GM23338 (cell line): ENCODE results near the gene TBC1D17. TPM values are rescaled to one million over a fixed set of nuclear protein-coding genes. Genes with fewer than 3 reads are reported as not detected.
A peak's percentile ranks its signal among the peaks of the same experiment; 100 is the strongest.

Source experiments
- ATAC-seq: fragments of 200-7000 bp; cut with Tn5 transposase; 3 replicates; pipeline ENCODE4 v1.9.1; 2020
- DNase-seq: peaks from one replicate; pipeline ENCODE4 v3.0.0-alpha.2; 2015; ENCODE audit warnings: low spot score
- H2AFZ ChIP-seq: fragments of 200-600 bp; sonication (generic); 2 replicates; pipeline ENCODE4 v1.8.0; 2016; ENCODE audit warnings: antibody characterized with exemption, mild to moderate bottlenecking, moderate library complexity
- H3F3A ChIP-seq: fragments of 200-600 bp; sonication (generic); replicated peaks from 2 replicates; pipeline ENCODE4 v1.8.0; 2017; ENCODE audit warnings: antibody characterized with exemption, mixed run types, low read depth
- H3K27ac ChIP-seq: fragments of 200-600 bp; sonication (generic); 2 replicates; pipeline ENCODE4 v1.6.1; 2016; ENCODE audit warnings: low read depth
- H3K27me3 ChIP-seq: fragments of 200-600 bp; sonication (generic); 2 replicates; pipeline ENCODE4 v1.8.0; 2016; ENCODE audit warnings: mild to moderate bottlenecking, mixed run types, moderate library complexity; ENCODE audit not compliant: insufficient read depth
- H3K36me3 ChIP-seq: fragments of 200-600 bp; sonication (generic); 2 replicates; pipeline ENCODE4 v1.8.0; 2016; ENCODE audit warnings: mild to moderate bottlenecking; ENCODE audit not compliant: insufficient read depth
- H3K4me1 ChIP-seq: fragments of 200-600 bp; sonication (generic); 2 replicates; pipeline ENCODE4 v1.8.0; 2016; ENCODE audit warnings: mild to moderate bottlenecking, moderate library complexity; ENCODE audit not compliant: insufficient read depth
- H3K4me2 ChIP-seq: fragments of 200-600 bp; sonication (generic); 2 replicates; pipeline ENCODE4 v1.7.1; 2017; ENCODE audit warnings: mixed run types
- H3K4me3 ChIP-seq: fragments of 200-600 bp; sonication (generic); 2 replicates; pipeline ENCODE4 v1.6.1; 2016; ENCODE audit warnings: mixed run types
- H3K79me2 ChIP-seq: fragments of 200-600 bp; sonication (generic); replicated peaks from 2 replicates; pipeline ENCODE4 v1.8.0; 2017; ENCODE audit warnings: mild to moderate bottlenecking; ENCODE audit not compliant: insufficient read depth
- H3K9me2 ChIP-seq: fragments of 200-600 bp; sonication (generic); 2 replicates; pipeline ENCODE4 v1.8.0; 2017; ENCODE audit not compliant: insufficient read depth
- H4K20me1 ChIP-seq: fragments of 200-600 bp; sonication (generic); replicated peaks from 2 replicates; pipeline ENCODE4 v1.8.0; 2017; ENCODE audit warnings: mild to moderate bottlenecking; ENCODE audit not compliant: insufficient read depth
- H3K27ac Mint-ChIP-seq: 2 replicates; pipeline ENCODE4 v1.8.0; 2020; ENCODE audit warnings: inconsistent platforms, mild to moderate bottlenecking, moderate library complexity, mixed read lengths
- H3K27me3 Mint-ChIP-seq: 3 replicates; pipeline ENCODE4 v1.8.0; 2022; ENCODE audit warnings: low read depth, mild to moderate bottlenecking, moderate library complexity, mixed read lengths, inconsistent platforms; ENCODE audit not compliant: insufficient read depth, poor library complexity
- H3K36me3 Mint-ChIP-seq: 3 replicates; pipeline ENCODE4 v1.8.0; 2021; ENCODE audit warnings: low read depth, mild to moderate bottlenecking, inconsistent platforms, moderate library complexity, mixed read lengths
- H3K4me1 Mint-ChIP-seq: 3 replicates; pipeline ENCODE4 v1.8.0; 2020; ENCODE audit warnings: mild to moderate bottlenecking, inconsistent platforms, mixed read lengths
- H3K4me3 Mint-ChIP-seq: 3 replicates; pipeline ENCODE4 v1.8.0; 2021; ENCODE audit warnings: moderate library complexity, mild to moderate bottlenecking, inconsistent platforms, mixed read lengths
- H3K9me3 Mint-ChIP-seq: 3 replicates; pipeline ENCODE4 v1.8.0; 2020; ENCODE audit warnings: moderate library complexity, mild to moderate bottlenecking, inconsistent platforms, mixed read lengths
- CREB1 ChIP-seq: fragments of 250-450 bp; sonication (Bioruptor Pico); IDR thresholded peaks from 2 replicates; pipeline ENCODE4 v1.5.0; 2020; ENCODE audit warnings: low read depth, mild to moderate bottlenecking, moderate library complexity
- EZH2 ChIP-seq: fragments of 200-600 bp; sonication (generic); IDR thresholded peaks from one replicate; pipeline ENCODE4 v1.8.0; 2017; ENCODE audit warnings: antibody characterized with exemption, mild to moderate bottlenecking, low read depth; ENCODE audit not compliant: unreplicated experiment
- EZH2phosphoT487 ChIP-seq: fragments of 200-600 bp; sonication (generic); IDR thresholded peaks from one replicate; pipeline ENCODE4 v1.8.1; 2018; ENCODE audit warnings: antibody characterized with exemption; ENCODE audit not compliant: unreplicated experiment
- JUNB ChIP-seq: IDR thresholded peaks from one replicate; pipeline ENCODE4 v1.6.1; 2016; ENCODE audit warnings: antibody characterized with exemption; ENCODE audit not compliant: unreplicated experiment
- NANOG ChIP-seq: IDR thresholded peaks from 2 replicates; pipeline ENCODE4 v1.6.1; 2016; ENCODE audit warnings: antibody characterized with exemption, borderline replicate concordance
- POLR2AphosphoS5 ChIP-seq: IDR thresholded peaks from 2 replicates; pipeline ENCODE4 v1.6.1; 2016; ENCODE audit warnings: antibody characterized with exemption, low read depth
- REST ChIP-seq: IDR thresholded peaks from one replicate; pipeline ENCODE4 v1.6.1; 2018; ENCODE audit warnings: antibody characterized with exemption; ENCODE audit not compliant: unreplicated experiment
- STAT1 ChIP-seq: IDR thresholded peaks from one replicate; pipeline ENCODE4 v1.6.1; 2016; ENCODE audit warnings: antibody characterized with exemption; ENCODE audit not compliant: unreplicated experiment
- ZNF114 ChIP-seq: fragments of 250-450 bp; sonication (Bioruptor Pico); IDR thresholded peaks from 2 replicates; pipeline ENCODE4 v1.5.0; 2020; ENCODE audit warnings: mild to moderate bottlenecking, moderate library complexity
- ZNF331 ChIP-seq: fragments of 250-450 bp; sonication (Bioruptor Pico); IDR thresholded peaks from 2 replicates; pipeline ENCODE4 v1.5.0; 2020; ENCODE audit warnings: low read depth, mild to moderate bottlenecking, moderate library complexity
- polyA plus RNA-seq: library from polyadenylated mRNA; unstranded; fragments of >200 nt; fragmentation: Nextera tagmentation; extraction: Ambion mirVana; gene quantifications from 2 replicates; pipeline ENCODE4 v1.2.1, GENCODE V29; 2016
- total RNA-seq: library from RNA; depleted of rRNA; stranded (reverse); fragments of >200 nt; shearing (Covaris generic); gene quantifications from 2 replicates; pipeline ENCODE4 v1.2.3, GENCODE V29; 2014
- TF ChIP-seq, protein P1 (sequence below): IDR thresholded peaks from 2 replicates; pipeline ENCODE4 v1.6.1; 2016; ENCODE audit warnings: antibody characterized with exemption
- TF ChIP-seq, protein P2 (sequence below): fragments of 250-450 bp; sonication (Bioruptor Pico); IDR thresholded peaks from 2 replicates; pipeline ENCODE4 v1.5.0; 2020; ENCODE audit warnings: mild to moderate bottlenecking, moderate library complexity
- TF ChIP-seq, protein P3 (sequence below), 2 experiments: fragments of 200-600 bp in 1 of 2; sonication (generic) in 1 of 2; conservative IDR thresholded peaks; 2 replicates each; pipeline versions ENCODE4 v1.5.1 to v1.6.1; 2016 to 2017; ENCODE audit warnings: antibody characterized with exemption in 2 of 2, low read depth in 2 of 2, mild to moderate bottlenecking in 2 of 2, moderate library complexity in 1 of 2

The TBC1D17 gene
- total and polyA plus RNA-seq, 2 experiments from 2014 or later, result 19.3 to 43.1 TPM

DNA sequence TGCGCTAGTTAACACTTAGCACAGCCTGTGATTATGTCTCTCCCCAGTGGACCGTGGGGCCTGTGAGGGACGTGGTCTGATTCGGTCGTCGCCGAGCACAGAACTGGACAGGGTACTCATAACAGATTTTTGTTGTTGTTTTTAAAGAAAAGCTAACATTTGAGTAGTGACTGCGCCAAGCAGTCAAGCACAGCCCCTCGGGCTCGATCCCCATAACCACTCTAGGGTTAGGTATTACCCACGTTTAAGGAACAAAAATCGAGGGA is 27.3 kb upstream of the TBC1D17 start:
- H3K36me3 Mint-ChIP-seq, result peaks cover 37% of the 10 kb centered on the region
- no peak overlapping the region for H3K27ac Mint-ChIP-seq
- Histone ChIP-seq H3K36me3 (no peaks in the 10 kb centered on the region; the same call in 1 of the 2 replicates), H3K79me2 (peaks cover 37% of the 10 kb centered on the region), H3K9me2 (0 out of 2 replicates have a peak, but pooled peaks cover 3% of the 10 kb centered on the region), H3K4me2 (peak overlapping the region; percentile 94), H4K20me1 (peaks cover 31% of the 10 kb centered on the region), H2AFZ (peak overlapping the region; percentile 11; the same call in 1 of the 2 replicates), H3K4me3 (peak overlapping the region; percentile 88), H3K4me1 (peaks cover 21% of the 10 kb centered on the region), H3K27ac (0 out of 2 replicates have a peak overlapping the region, but pooled peaks have one; percentile 24), H3K27me3 (no peaks in the 10 kb centered on the region), H3F3A (peaks cover 22% of the 10 kb centered on the region)
- peaks cover 24% of the 10 kb centered on the region for H3K4me1 Mint-ChIP-seq
- TF ChIP-seq, protein P1, sequence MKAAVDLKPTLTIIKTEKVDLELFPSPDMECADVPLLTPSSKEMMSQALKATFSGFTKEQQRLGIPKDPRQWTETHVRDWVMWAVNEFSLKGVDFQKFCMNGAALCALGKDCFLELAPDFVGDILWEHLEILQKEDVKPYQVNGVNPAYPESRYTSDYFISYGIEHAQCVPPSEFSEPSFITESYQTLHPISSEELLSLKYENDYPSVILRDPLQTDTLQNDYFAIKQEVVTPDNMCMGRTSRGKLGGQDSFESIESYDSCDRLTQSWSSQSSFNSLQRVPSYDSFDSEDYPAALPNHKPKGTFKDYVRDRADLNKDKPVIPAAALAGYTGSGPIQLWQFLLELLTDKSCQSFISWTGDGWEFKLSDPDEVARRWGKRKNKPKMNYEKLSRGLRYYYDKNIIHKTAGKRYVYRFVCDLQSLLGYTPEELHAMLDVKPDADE, result no peak
- TF ChIP-seq STAT1, result no peak
- no peak for TF ChIP-seq EZH2phosphoT487
- no peak for TF ChIP-seq REST
- TF ChIP-seq NANOG, result no peak
- TF ChIP-seq, protein P2, sequence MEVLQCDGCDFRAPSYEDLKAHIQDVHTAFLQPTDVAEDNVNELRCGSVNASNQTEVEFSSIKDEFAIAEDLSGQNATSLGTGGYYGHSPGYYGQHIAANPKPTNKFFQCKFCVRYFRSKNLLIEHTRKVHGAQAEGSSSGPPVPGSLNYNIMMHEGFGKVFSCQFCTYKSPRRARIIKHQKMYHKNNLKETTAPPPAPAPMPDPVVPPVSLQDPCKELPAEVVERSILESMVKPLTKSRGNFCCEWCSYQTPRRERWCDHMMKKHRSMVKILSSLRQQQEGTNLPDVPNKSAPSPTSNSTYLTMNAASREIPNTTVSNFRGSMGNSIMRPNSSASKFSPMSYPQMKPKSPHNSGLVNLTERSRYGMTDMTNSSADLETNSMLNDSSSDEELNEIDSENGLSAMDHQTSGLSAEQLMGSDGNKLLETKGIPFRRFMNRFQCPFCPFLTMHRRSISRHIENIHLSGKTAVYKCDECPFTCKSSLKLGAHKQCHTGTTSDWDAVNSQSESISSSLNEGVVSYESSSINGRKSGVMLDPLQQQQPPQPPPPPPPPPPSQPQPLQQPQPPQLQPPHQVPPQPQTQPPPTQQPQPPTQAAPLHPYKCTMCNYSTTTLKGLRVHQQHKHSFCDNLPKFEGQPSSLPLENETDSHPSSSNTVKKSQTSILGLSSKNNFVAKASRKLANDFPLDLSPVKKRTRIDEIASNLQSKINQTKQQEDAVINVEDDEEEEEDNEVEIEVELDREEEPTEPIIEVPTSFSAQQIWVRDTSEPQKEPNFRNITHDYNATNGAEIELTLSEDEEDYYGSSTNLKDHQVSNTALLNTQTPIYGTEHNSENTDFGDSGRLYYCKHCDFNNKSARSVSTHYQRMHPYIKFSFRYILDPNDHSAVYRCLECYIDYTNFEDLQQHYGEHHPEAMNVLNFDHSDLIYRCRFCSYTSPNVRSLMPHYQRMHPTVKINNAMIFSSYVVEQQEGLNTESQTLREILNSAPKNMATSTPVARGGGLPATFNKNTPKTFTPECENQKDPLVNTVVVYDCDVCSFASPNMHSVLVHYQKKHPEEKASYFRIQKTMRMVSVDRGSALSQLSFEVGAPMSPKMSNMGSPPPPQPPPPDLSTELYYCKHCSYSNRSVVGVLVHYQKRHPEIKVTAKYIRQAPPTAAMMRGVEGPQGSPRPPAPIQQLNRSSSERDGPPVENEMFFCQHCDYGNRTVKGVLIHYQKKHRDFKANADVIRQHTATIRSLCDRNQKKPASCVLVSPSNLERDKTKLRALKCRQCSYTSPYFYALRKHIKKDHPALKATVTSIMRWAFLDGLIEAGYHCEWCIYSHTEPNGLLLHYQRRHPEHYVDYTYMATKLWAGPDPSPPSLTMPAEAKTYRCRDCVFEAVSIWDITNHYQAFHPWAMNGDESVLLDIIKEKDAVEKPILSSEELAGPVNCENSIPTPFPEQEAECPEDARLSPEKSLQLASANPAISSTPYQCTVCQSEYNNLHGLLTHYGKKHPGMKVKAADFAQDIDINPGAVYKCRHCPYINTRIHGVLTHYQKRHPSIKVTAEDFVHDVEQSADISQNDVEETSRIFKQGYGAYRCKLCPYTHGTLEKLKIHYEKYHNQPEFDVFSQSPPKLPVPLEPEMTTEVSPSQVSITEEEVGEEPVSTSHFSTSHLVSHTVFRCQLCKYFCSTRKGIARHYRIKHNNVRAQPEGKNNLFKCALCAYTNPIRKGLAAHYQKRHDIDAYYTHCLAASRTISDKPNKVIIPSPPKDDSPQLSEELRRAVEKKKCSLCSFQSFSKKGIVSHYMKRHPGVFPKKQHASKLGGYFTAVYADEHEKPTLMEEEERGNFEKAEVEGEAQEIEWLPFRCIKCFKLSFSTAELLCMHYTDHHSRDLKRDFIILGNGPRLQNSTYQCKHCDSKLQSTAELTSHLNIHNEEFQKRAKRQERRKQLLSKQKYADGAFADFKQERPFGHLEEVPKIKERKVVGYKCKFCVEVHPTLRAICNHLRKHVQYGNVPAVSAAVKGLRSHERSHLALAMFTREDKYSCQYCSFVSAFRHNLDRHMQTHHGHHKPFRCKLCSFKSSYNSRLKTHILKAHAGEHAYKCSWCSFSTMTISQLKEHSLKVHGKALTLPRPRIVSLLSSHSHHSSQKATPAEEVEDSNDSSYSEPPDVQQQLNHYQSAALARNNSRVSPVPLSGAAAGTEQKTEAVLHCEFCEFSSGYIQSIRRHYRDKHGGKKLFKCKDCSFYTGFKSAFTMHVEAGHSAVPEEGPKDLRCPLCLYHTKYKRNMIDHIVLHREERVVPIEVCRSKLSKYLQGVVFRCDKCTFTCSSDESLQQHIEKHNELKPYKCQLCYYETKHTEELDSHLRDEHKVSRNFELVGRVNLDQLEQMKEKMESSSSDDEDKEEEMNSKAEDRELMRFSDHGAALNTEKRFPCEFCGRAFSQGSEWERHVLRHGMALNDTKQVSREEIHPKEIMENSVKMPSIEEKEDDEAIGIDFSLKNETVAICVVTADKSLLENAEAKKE (CRISPR knock-in tag), result no peak
- TF ChIP-seq, protein P3, sequence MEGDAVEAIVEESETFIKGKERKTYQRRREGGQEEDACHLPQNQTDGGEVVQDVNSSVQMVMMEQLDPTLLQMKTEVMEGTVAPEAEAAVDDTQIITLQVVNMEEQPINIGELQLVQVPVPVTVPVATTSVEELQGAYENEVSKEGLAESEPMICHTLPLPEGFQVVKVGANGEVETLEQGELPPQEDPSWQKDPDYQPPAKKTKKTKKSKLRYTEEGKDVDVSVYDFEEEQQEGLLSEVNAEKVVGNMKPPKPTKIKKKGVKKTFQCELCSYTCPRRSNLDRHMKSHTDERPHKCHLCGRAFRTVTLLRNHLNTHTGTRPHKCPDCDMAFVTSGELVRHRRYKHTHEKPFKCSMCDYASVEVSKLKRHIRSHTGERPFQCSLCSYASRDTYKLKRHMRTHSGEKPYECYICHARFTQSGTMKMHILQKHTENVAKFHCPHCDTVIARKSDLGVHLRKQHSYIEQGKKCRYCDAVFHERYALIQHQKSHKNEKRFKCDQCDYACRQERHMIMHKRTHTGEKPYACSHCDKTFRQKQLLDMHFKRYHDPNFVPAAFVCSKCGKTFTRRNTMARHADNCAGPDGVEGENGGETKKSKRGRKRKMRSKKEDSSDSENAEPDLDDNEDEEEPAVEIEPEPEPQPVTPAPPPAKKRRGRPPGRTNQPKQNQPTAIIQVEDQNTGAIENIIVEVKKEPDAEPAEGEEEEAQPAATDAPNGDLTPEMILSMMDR (conservative IDR thresholded peaks at IDR 0.05; ENCODE audit: low read depth in 2 of 2), result no peak
- TF ChIP-seq POLR2AphosphoS5, result no peak
- no peak for TF ChIP-seq ZNF114 (CRISPR knock-in tag)
- TF ChIP-seq ZNF331, result no peak
- no peak for TF ChIP-seq CREB1 (CRISPR knock-in tag)
- no peak for TF ChIP-seq JUNB
- TF ChIP-seq EZH2, result no peak
- H3K27me3 Mint-ChIP-seq, result peaks cover 19% of the 10 kb centered on the region
- DNase-seq (no peak), ATAC-seq (peak; percentile 2; the same call in 2 of the 3 replicates)
- peak overlapping the region; percentile 78 for H3K4me3 Mint-ChIP-seq
- peaks cover 10% of the 10 kb centered on the region; the same call in 2 of the 3 replicates for H3K9me3 Mint-ChIP-seq
